Ascending aorta (tissue), 2 donors: ENCODE measurements around the gene NR1I2. TPM values are rescaled to one million over a fixed set of nuclear protein-coding genes. Genes with fewer than 3 reads are reported as not detected.

ENCODE experiments used
- DNase-seq, 2 donors: peaks; one replicate each; pipeline ENCODE4 v3.0.0-alpha.2; 2019; ENCODE audit warnings: low spot score in 2 of 2
- H3K27ac ChIP-seq, 2 donors: fragments of 200-600 bp; sonication (generic); one replicate each; pipeline ENCODE4 v1.5.1; 2016 to 2017; ENCODE audit warnings: mild to moderate bottlenecking in 1 of 2
- H3K27me3 ChIP-seq: fragments of 200-600 bp; sonication (generic); one replicate; pipeline ENCODE4 v1.5.1; 2017
- H3K36me3 ChIP-seq, 2 donors: fragments of 200-600 bp; sonication (generic); one replicate each; pipeline ENCODE4 v1.5.1; 2016
- H3K4me1 ChIP-seq, 2 donors: fragments of 200-600 bp; sonication (generic); one replicate each; pipeline ENCODE4 v1.5.1; 2016 to 2017; ENCODE audit warnings: mild to moderate bottlenecking in 1 of 2
- H3K4me3 ChIP-seq, 2 donors: fragments of 200-600 bp; sonication (generic); one replicate each; pipeline ENCODE4 v1.5.1; 2016 to 2017; ENCODE audit warnings: mild to moderate bottlenecking in 1 of 2
- H3K9me3 ChIP-seq, 2 donors: fragments of 200-600 bp; sonication (generic); one replicate each; pipeline ENCODE4 v1.5.1; 2016
- intact Hi-C: fragments of 100-400 bp; cut with DNase I; formaldehyde crosslinking; loops from one replicate; pipeline ENCODE4 v1.15.1; 2023
- total RNA-seq: library from RNA; depleted of rRNA; stranded (reverse); fragments of >200 nt; gene quantifications from one replicate; pipeline ENCODE4 v1.1.0, GENCODE V29; 2016
- TF ChIP-seq, protein P1 (sequence below), 3 experiments: fragments of 200-600 bp in 2 of 3; fragments of 450-650 bp in 1 of 3; sonication (generic) in 2 of 3; IDR thresholded peaks; one replicate each; pipeline ENCODE4 v1.5.1; 2016 to 2019; ENCODE audit warnings: antibody characterized with exemption in 3 of 3, mild to moderate bottlenecking in 1 of 3, moderate library complexity in 1 of 3

The NR1I2 gene
- total RNA-seq, 1 donor from 2014 or later: not detected

DNA sequence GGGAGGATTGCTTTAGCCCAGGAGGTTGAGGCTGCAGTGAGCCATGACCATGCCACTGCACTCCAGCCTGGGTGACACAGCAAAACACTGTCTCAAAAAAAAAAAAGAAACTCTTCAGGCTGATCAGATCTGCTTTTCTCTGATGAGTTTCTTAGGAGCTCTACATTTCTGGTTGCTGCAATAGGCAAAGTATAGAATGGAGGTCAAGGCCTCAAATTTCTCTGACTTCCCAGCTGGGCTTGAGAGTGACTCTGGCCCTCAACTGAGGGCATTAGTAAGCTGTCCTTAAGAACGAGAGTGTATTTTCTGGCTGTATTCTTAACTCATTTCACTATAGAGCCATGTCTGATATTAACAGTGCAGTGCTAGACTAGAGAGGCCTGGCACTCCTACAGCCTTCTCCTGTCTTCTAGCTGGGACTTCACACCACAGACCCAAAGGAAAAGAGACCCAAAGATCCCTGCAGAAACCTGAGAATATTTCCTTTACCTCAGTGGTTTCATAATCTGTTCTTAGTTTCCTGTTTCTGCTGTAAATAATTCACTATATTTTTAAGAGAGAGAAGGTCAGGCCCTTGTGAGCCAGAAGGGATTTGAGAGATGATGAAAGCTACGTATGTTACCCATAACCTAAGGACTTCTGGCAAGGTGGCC lies 2.0 kb upstream of the NR1I2 start:
- Histone ChIP-seq H3K36me3 (no peaks in the 10 kb centered on the region), H3K4me1 (no peaks in the 10 kb centered on the region), H3K4me3 (no peak overlapping the region), H3K27me3 (no peaks in the 10 kb centered on the region), H3K9me3 (peaks cover 0 to 7% of the 10 kb centered on the region in 2 donors), H3K27ac (no peak overlapping the region)
- intact Hi-C loops: no loop called here
- no peak for DNase-seq
- TF ChIP-seq, protein P1, sequence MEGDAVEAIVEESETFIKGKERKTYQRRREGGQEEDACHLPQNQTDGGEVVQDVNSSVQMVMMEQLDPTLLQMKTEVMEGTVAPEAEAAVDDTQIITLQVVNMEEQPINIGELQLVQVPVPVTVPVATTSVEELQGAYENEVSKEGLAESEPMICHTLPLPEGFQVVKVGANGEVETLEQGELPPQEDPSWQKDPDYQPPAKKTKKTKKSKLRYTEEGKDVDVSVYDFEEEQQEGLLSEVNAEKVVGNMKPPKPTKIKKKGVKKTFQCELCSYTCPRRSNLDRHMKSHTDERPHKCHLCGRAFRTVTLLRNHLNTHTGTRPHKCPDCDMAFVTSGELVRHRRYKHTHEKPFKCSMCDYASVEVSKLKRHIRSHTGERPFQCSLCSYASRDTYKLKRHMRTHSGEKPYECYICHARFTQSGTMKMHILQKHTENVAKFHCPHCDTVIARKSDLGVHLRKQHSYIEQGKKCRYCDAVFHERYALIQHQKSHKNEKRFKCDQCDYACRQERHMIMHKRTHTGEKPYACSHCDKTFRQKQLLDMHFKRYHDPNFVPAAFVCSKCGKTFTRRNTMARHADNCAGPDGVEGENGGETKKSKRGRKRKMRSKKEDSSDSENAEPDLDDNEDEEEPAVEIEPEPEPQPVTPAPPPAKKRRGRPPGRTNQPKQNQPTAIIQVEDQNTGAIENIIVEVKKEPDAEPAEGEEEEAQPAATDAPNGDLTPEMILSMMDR (IDR thresholded peaks at IDR 0.05): no peak

DNA sequence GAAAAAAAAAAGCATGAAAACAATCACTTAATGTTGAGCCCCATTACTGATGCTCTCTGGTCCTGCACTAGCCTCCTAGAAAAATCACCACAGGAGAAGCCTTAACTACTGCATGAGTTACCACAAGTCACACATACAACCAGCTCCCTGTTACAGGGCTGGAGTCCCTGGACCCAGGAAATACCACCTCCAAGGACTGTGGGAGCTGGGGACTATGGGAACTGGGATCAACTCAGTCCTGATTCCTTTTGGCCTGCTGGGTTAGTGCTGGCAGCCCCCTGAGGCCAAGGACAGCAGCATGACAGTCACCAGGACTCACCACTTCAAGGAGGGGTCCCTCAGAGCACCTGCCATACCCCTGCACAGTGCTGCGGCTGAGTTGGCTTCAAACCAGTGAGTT lies 559 bp downstream of the NR1I2 start:
- intact Hi-C loops: no loop called here

DNA sequence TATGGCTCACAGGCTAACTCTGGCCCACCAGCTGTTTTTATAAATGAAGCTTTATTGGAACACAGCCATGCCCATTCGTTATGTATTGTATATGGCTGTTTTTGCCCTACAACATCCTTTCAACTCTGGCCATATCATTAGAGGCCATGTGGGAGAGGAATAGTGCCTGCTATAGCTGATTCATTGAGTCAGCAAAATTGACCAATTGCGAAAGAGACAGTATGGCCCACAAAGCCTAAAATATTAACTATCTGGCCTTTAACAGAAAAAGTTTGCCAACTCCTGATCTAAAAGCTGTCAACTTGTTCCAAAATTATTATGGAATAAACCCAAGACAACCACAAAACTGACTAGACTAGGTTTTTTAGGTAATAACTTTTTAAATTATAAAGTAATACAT lies 1.4 kb downstream of the NR1I2 start:
- Histone ChIP-seq H3K36me3 (no peaks in the 10 kb centered on the region), H3K4me3 (no peak overlapping the region), H3K27ac (no peak overlapping the region), H3K27me3 (no peaks in the 10 kb centered on the region), H3K9me3 (no peaks in the 10 kb centered on the region), H3K4me1 (no peaks in the 10 kb centered on the region)
- no peak for DNase-seq
- intact Hi-C loops: no loop called here
- TF ChIP-seq, protein P1 (IDR thresholded peaks at IDR 0.05): no peak

More for the DNA sequence above, 559 bp downstream of the NR1I2 start:
- no peaks in the 10 kb centered on the region for H3K27me3 ChIP-seq
- DNase-seq: no peak
- no peak overlapping the region for H3K27ac ChIP-seq
- no peak overlapping the region for H3K4me3 ChIP-seq
- TF ChIP-seq, protein P1 (IDR thresholded peaks at IDR 0.05): no peak
- H3K36me3 ChIP-seq: no peaks in the 10 kb centered on the region
- no peaks in the 10 kb centered on the region for H3K4me1 ChIP-seq
- H3K9me3 ChIP-seq: no peaks in the 10 kb centered on the region

DNA sequence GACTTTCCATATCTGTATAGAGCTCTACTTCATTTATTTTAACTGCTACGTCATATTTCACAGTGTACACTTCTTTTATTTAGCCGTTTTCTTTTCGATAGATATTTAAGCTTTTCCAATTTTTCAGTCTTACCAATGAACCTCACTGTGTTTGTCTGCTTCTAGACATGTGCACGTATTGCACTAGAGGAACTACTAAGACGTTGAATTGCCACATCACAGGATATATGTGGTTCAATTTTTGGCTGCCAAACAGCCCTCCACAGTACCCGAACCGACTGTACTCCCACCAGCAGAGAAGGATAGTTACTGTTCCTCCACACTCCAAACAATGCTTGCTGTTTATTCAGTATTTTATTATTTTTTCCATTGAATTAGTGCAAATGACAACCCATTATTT lies 2.0 kb downstream of the NR1I2 start:
- no peak for DNase-seq
- H3K36me3 ChIP-seq: no peaks in the 10 kb centered on the region
- H3K27me3 ChIP-seq: no peaks in the 10 kb centered on the region
- no peak overlapping the region for H3K27ac ChIP-seq
- no peaks in the 10 kb centered on the region for H3K9me3 ChIP-seq
- no peaks in the 10 kb centered on the region for H3K4me1 ChIP-seq
- TF ChIP-seq, protein P1 (IDR thresholded peaks at IDR 0.05): no peak
- no peak overlapping the region for H3K4me3 ChIP-seq
- intact Hi-C loops: no loop called here

DNA sequence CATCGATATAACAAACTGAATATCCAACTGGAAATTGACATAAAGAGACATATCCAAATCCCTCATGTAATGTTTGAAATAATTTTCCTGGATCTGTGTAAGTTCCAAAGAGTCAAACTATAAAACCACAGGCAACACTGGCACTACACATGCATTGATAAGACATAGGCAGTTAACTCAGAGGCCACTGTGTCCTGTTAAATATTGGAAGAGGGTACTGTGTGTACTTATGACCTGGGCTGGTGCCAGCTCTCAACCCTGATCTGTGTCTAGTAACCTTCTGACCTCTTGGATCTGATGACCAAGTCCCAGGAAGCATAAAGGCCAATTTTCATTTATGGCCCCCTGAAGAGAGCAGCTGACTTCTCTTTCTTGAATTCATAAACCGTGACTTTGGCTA lies 4.5 kb downstream of the NR1I2 start:
- intact Hi-C loops: no loop called here
- Histone ChIP-seq H3K27ac (no peak overlapping the region), H3K36me3 (no peaks in the 10 kb centered on the region), H3K4me1 (no peaks in the 10 kb centered on the region), H3K9me3 (no peaks in the 10 kb centered on the region), H3K4me3 (no peak overlapping the region), H3K27me3 (no peaks in the 10 kb centered on the region)
- TF ChIP-seq, protein P1 (IDR thresholded peaks at IDR 0.05): no peak
- DNase-seq: no peak

DNA sequence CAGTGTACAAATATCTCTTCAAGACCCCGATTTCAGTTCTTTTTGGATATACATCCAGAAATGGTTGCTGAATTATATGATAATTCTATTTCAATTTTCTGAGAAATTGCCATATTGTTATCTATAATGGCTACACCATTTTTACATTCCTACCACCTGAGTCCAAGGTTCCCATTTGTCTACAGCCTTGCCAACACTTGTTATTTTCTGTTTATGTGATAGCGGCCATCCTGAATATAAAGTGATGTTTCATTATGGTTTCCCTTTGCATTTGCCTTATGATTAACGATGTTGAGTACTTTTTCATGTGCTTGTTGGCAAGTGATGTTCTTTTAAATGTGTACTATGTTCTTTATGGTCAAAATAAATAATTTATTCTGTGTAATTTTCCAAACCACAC lies 8.5 kb downstream of the NR1I2 start:
- no peaks in the 10 kb centered on the region for H3K9me3 ChIP-seq
- H3K27me3 ChIP-seq: no peaks in the 10 kb centered on the region
- H3K36me3 ChIP-seq: no peaks in the 10 kb centered on the region
- no peak overlapping the region for H3K4me3 ChIP-seq
- no peak for DNase-seq
- intact Hi-C loops: no loop called here
- TF ChIP-seq, protein P1 (IDR thresholded peaks at IDR 0.05): no peak
- H3K27ac ChIP-seq: no peak overlapping the region
- no peaks in the 10 kb centered on the region for H3K4me1 ChIP-seq
